Measurements from ENCODE around the gene PKHD1. TPM values are rescaled to one million over a fixed set of nuclear protein-coding genes. Genes with fewer than 3 reads are reported as not detected.

Gene PKHD1
- total RNA-seq, 1 donor from 2014 or later, result 0.49 TPM

DNA sequence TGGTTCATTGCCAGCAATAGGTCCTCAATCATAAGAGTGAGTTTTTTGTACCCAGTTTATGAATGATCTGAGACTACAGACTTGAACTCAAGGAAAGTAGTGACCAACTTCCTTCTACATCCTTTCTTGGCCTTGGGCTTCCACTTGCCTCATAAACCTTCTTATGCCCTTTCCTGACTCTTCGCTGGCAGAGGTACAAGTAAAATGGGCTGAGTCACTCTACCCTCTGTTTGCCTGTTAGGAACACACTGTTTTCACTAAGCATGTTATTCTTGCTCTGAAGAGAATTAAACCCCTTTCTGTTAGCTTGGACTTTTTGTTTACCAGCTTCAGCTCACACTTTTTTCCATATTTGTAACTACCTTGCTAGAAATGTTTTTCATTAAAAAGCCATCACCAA lies 74.4 kb downstream of the PKHD1 start:
- no peaks in the 10 kb centered on the region for H3K27me3 ChIP-seq
- no peaks in the 10 kb centered on the region for H3K9me3 ChIP-seq
- TF ChIP-seq, protein P1, sequence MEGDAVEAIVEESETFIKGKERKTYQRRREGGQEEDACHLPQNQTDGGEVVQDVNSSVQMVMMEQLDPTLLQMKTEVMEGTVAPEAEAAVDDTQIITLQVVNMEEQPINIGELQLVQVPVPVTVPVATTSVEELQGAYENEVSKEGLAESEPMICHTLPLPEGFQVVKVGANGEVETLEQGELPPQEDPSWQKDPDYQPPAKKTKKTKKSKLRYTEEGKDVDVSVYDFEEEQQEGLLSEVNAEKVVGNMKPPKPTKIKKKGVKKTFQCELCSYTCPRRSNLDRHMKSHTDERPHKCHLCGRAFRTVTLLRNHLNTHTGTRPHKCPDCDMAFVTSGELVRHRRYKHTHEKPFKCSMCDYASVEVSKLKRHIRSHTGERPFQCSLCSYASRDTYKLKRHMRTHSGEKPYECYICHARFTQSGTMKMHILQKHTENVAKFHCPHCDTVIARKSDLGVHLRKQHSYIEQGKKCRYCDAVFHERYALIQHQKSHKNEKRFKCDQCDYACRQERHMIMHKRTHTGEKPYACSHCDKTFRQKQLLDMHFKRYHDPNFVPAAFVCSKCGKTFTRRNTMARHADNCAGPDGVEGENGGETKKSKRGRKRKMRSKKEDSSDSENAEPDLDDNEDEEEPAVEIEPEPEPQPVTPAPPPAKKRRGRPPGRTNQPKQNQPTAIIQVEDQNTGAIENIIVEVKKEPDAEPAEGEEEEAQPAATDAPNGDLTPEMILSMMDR (IDR thresholded peaks at IDR 0.05), result no peak
- TF ChIP-seq POLR2AphosphoS5 (IDR thresholded peaks at IDR 0.05; ENCODE audit: insufficient read depth in 1 of 2, low read depth in 1 of 2) (peak in 1 of 2 donors; percentile 65), POLR2A (IDR thresholded peaks at IDR 0.05) (no peak)
- H3K4me1 ChIP-seq, result no peaks in the 10 kb centered on the region
- H3K27ac ChIP-seq, result no peak overlapping the region
- no peak for DNase-seq (ENCODE audit: extremely low spot score in 2 of 2)
- intact Hi-C loops (cut with DNase I), result no loop called here
- H3K4me3 ChIP-seq, result no peak overlapping the region
- no peaks in the 10 kb centered on the region for H3K36me3 ChIP-seq

GRCh38 chr6:52012582-52012981 lies 74.8 kb downstream of the PKHD1 start:
- H3K27ac ChIP-seq, result peak overlapping the region; percentile 6
- no peak for DNase-seq (ENCODE audit: extremely low spot score in 2 of 2)
- H3K4me1 ChIP-seq, result no peaks in the 10 kb centered on the region
- TF ChIP-seq, protein P1 (IDR thresholded peaks at IDR 0.05), result no peak
- no peak for TF ChIP-seq POLR2AphosphoS5 (IDR thresholded peaks at IDR 0.05; ENCODE audit: insufficient read depth in 1 of 2, low read depth in 1 of 2)
- no peak for TF ChIP-seq POLR2A (IDR thresholded peaks at IDR 0.05)
- H3K36me3 ChIP-seq, result no peaks in the 10 kb centered on the region
- no peak overlapping the region for H3K4me3 ChIP-seq
- intact Hi-C loops (cut with DNase I), result no loop called here
- H3K9me3 ChIP-seq, result no peaks in the 10 kb centered on the region
- no peaks in the 10 kb centered on the region for H3K27me3 ChIP-seq

DNA sequence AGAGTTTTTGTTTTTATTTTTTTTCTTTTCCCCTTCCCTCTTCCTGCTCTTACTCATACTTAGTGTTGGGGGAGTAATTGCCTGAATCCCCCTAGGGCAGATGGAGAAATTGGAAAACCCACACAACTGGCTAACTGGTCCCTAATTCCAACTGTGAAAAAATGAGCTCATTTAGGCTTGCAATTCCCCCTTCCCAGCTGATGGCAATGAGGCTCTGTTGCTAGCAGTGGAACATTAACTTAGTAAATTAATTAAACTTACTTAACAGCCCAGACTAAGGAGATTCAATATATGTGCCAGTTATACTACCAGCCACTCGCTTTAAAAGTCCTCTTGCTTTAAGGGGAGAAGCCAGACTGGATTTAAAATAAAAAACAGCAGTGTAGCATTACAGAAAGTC lies 76.6 kb downstream of the PKHD1 start:
- DNase-seq (ENCODE audit: extremely low spot score in 2 of 2), result no peak
- H3K36me3 ChIP-seq, result no peaks in the 10 kb centered on the region
- H3K4me3 ChIP-seq, result no peak overlapping the region
- H3K4me1 ChIP-seq, result no peaks in the 10 kb centered on the region
- intact Hi-C loops (cut with DNase I), result no loop called here
- H3K27me3 ChIP-seq, result no peaks in the 10 kb centered on the region
- no peak overlapping the region for H3K27ac ChIP-seq
- H3K9me3 ChIP-seq, result no peaks in the 10 kb centered on the region
- no peak for TF ChIP-seq POLR2A (IDR thresholded peaks at IDR 0.05)
- TF ChIP-seq POLR2AphosphoS5 (IDR thresholded peaks at IDR 0.05; ENCODE audit: insufficient read depth in 1 of 2, low read depth in 1 of 2), result no peak
- TF ChIP-seq, protein P1 (IDR thresholded peaks at IDR 0.05), result no peak

GRCh38 chr6:52010145-52010544 lies 77.3 kb downstream of the PKHD1 start:
- intact Hi-C loops (cut with DNase I), result no loop called here
- no peaks in the 10 kb centered on the region for H3K9me3 ChIP-seq
- H3K27ac ChIP-seq, result no peak overlapping the region
- no peak overlapping the region for H3K4me3 ChIP-seq
- TF ChIP-seq, protein P1 (IDR thresholded peaks at IDR 0.05), result no peak
- no peaks in the 10 kb centered on the region for H3K36me3 ChIP-seq
- no peak for DNase-seq (ENCODE audit: extremely low spot score in 2 of 2)
- H3K4me1 ChIP-seq, result no peaks in the 10 kb centered on the region
- no peaks in the 10 kb centered on the region for H3K27me3 ChIP-seq

DNA sequence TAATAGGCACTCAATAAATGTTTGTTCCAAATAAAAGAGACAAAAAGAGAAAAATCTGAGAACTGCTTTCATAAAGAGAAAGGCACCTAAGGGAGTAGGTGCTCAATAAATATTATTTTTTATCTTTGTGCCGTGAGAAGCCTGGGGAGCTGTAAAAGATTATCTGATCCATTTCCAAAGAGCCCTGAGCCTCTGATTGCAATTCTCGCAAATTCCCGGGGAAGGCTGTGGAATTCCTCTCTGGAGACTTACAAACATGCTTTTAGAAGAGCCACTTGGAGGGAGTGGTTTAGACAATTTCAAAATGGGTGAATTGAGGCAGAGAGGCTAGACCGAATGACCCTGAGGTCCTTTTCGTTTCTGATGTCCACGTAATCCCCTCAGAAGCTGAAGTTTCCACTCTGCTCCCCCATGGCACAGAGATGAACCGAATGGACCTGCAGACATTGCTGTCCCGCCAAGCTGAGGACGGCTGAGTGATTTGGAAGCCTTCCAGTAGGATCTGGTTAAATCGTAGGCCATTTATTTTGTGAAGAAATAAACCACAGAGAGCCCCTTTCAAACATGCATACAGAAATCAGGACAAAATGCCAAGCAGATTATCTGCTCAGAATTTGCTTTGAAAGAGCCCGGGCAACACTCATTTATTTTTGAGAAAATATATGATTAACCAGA lies 77.8 kb downstream of the PKHD1 start:
- Histone ChIP-seq H3K27ac (no peak overlapping the region), H3K4me3 (no peak overlapping the region), H3K4me1 (no peaks in the 10 kb centered on the region), H3K36me3 (no peaks in the 10 kb centered on the region), H3K27me3 (no peaks in the 10 kb centered on the region), H3K9me3 (no peaks in the 10 kb centered on the region)
- TF ChIP-seq, protein P1 (IDR thresholded peaks at IDR 0.05), result no peak
- no peak for TF ChIP-seq POLR2A (IDR thresholded peaks at IDR 0.05)
- no peak for TF ChIP-seq POLR2AphosphoS5 (IDR thresholded peaks at IDR 0.05; ENCODE audit: insufficient read depth in 1 of 2, low read depth in 1 of 2)
- DNase-seq (ENCODE audit: extremely low spot score in 2 of 2), result no peak
- intact Hi-C loops (cut with DNase I), result no loop called here
